ENCODE results near the gene SH3BP1. TPM values are rescaled to one million over a fixed set of nuclear protein-coding genes. Genes with fewer than 3 reads are reported as not detected.
A peak's percentile ranks its signal among the peaks of the same experiment; 100 is the strongest.

SH3BP1 gene
- total and polyA plus RNA-seq, 2 of the 13 experiments (the other 11 are each of a cell fraction or from before 2014, with no cell fraction given) = 8.4 to 18.5 TPM

GRCh38 chr22:37638391-37639069 is 939 bp upstream of the SH3BP1 start (continued):
- TF ChIP-seq POGK (CRISPR knock-in tag; conservative IDR thresholded peaks at IDR 0.05) (peak; percentile 68; the same call in 1 of the 2 replicates), STAG1 (CRISPR knock-in tag; IDR thresholded peaks at IDR 0.05) (peak; percentile 31), ZNF451 (CRISPR knock-in tag; IDR thresholded peaks at IDR 0.05) (peak; percentile 19; the same call in 1 of the 2 replicates), FLYWCH1 (CRISPR knock-in tag; IDR thresholded peaks at IDR 0.05) (no peak), PCBP2 (optimal IDR thresholded peaks at IDR 0.05; ENCODE audit: low read depth, low read length, poor library complexity, severe bottlenecking) (no peak), SNAI1 (CRISPR knock-in tag; IDR thresholded peaks at IDR 0.05; ENCODE audit: borderline replicate concordance) (no peak), E2F5 (CRISPR knock-in tag; conservative IDR thresholded peaks at IDR 0.05) (no peak), ARID3A (IDR thresholded peaks at IDR 0.05; ENCODE audit: low read depth, low read length) (no peak), ZNF530 (CRISPR knock-in tag; IDR thresholded peaks at IDR 0.05; ENCODE audit: low read depth) (no peak), MED8 (CRISPR knock-in tag; IDR thresholded peaks at IDR 0.05; ENCODE audit: insufficient replicate concordance) (peak; percentile 12), EP300 (IDR thresholded peaks at IDR 0.05; ENCODE audit: low read depth in 2 of 2, low read length in 2 of 2) (no peak; a peak in 1 of 4 replicates), EP300 (CRISPR knock-in tag; IDR thresholded peaks at IDR 0.05; ENCODE audit: borderline replicate concordance) (no peak; the same call in 1 of the 2 replicates), HDAC2 (CRISPR knock-in tag; IDR thresholded peaks at IDR 0.05) (peak; percentile 65; the same call in 1 of the 2 replicates), ZMYM2 (CRISPR knock-in tag; IDR thresholded peaks at IDR 0.05) (no peak; the same call in 1 of the 2 replicates), TCF12 (IDR thresholded peaks at IDR 0.05) (no peak), TCF12 (CRISPR knock-in tag; IDR thresholded peaks at IDR 0.05) (no peak), ZSCAN5A (CRISPR knock-in tag; IDR thresholded peaks at IDR 0.05; ENCODE audit: borderline replicate concordance) (no peak), SKI (IDR thresholded peaks at IDR 0.05; ENCODE audit: partially characterized antibody) (peak; percentile 18), ZNF496 (CRISPR knock-in tag; IDR thresholded peaks at IDR 0.05; ENCODE audit: insufficient replicate concordance) (no peak), REL (CRISPR knock-in tag; conservative IDR thresholded peaks at IDR 0.05) (no peak), ZNF510 (CRISPR knock-in tag; IDR thresholded peaks at IDR 0.05; ENCODE audit: low read depth) (0 out of 2 replicates have a peak, but pooled peaks have one; percentile 10), ZNF607 (CRISPR knock-in tag; IDR thresholded peaks at IDR 0.05; ENCODE audit: borderline replicate concordance) (no peak), ZNF441 (CRISPR knock-in tag; IDR thresholded peaks at IDR 0.05; ENCODE audit: borderline replicate concordance) (no peak), MYC (CRISPR knock-in tag; IDR thresholded peaks at IDR 0.05; ENCODE audit: borderline replicate concordance) (peak; percentile 32; the same call in 1 of the 2 replicates), ZSCAN29 (CRISPR knock-in tag; conservative IDR thresholded peaks at IDR 0.05) (0 out of 2 replicates have a peak, but pooled peaks have one; percentile 59)

Data from HepG2 (cell line).